ENCODE data around the gene FAM117A.

DNA sequence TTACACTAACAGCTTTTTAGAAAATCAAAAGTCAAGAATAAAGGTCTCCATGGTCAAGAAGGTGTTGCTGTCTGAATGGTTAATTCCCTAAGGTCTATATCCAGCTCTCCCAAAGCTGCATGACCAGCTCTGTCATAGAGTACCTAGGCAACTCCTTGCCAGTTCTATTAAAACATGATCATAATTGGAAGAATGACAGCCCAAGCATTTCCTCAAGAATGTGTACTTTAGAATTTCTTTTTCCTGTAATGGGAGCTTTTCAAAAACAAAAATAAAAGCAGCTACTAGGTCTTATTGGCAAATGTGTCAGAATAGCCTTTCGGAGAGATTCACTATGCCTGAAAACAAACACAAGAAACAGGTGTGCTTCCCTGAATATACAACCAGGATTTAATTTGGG is 93.9 kb downstream of the FAM117A start:
- TF ChIP-seq, protein P1, sequence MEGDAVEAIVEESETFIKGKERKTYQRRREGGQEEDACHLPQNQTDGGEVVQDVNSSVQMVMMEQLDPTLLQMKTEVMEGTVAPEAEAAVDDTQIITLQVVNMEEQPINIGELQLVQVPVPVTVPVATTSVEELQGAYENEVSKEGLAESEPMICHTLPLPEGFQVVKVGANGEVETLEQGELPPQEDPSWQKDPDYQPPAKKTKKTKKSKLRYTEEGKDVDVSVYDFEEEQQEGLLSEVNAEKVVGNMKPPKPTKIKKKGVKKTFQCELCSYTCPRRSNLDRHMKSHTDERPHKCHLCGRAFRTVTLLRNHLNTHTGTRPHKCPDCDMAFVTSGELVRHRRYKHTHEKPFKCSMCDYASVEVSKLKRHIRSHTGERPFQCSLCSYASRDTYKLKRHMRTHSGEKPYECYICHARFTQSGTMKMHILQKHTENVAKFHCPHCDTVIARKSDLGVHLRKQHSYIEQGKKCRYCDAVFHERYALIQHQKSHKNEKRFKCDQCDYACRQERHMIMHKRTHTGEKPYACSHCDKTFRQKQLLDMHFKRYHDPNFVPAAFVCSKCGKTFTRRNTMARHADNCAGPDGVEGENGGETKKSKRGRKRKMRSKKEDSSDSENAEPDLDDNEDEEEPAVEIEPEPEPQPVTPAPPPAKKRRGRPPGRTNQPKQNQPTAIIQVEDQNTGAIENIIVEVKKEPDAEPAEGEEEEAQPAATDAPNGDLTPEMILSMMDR (IDR thresholded peaks at IDR 0.05; ENCODE audit: poor library complexity): no peak
- no peak for TF ChIP-seq EZH2phosphoT487 (IDR thresholded peaks at IDR 0.05; ENCODE audit: low read depth, severe bottlenecking, unreplicated experiment)
- TF ChIP-seq EZH2 (IDR thresholded peaks at IDR 0.05; ENCODE audit: borderline replicate concordance): no peak
